ENCODE measurements around the gene CSF2.

The CSF2 gene

GRCh38 chr5:132073231-132074013, at the start of gene CSF2:
Gene CSF2, plus strand, starts transcription at chr5:132073789. Its CDS starts 35 bp downstream, at chr5:132073824.
- no peak for DNase-seq

- DNase-seq, result no peak
Observed at GRCh38 chr5:132024117-132024435, 49.5 kb upstream of the CSF2 start.

DNA sequence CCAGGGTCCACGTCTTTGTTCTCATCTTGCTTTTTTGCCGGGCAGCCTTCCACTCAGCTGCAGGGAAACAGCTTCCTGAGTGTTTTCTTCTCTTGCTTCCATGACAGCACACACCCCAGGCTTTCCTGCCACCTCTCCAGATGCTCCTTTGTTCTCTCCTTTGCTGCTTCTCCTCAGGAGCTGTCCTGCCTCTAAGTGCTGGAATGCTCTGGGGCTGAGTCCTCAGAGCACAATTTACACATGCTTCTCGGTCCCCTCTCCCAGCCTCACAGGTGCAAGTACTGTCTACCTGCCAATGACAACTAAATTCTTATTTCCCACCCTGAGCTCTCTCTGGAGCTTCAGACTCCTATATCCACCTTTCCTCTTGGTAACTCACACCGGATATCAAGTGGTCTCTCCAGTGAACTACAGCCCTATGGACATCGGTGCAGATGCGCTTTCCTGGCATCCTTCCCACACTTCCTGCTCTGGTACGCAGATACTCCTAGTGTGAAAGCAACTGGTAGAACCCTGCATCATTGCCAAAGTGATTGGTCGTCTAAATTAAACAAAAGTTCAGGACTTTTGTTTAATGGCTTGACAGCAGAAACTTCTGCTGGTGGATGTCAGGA, 48.7 kb upstream of the CSF2 start:
- no peak for DNase-seq

DNA sequence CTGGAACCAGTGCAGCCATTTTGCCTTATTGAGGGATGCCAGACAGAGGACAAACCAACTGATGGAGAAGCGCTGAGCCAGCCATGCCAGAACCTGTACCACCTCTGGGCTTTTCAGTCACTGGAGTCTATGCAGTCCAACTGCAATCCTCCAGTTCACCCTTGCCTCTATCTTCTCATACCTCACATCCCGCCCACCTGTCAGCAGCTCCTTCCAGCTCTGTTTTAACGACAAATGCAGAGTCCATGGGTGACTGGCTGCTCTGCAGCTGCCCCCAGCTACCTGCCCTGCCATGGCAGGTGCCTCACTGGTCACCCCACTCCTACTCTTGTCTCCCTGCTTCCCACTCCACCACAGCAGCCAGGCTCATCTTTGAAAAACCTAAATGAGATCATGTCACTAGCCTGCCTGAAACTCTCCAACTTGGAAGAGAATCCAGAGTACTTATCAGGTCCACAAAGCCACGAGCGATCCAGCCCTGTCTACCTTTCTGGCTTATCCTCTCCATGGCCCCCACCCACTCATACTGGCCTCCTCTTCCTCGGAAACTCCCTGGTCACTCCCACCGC, 48.1 kb upstream of the CSF2 start:
- DNase-seq, result no peak

DNA sequence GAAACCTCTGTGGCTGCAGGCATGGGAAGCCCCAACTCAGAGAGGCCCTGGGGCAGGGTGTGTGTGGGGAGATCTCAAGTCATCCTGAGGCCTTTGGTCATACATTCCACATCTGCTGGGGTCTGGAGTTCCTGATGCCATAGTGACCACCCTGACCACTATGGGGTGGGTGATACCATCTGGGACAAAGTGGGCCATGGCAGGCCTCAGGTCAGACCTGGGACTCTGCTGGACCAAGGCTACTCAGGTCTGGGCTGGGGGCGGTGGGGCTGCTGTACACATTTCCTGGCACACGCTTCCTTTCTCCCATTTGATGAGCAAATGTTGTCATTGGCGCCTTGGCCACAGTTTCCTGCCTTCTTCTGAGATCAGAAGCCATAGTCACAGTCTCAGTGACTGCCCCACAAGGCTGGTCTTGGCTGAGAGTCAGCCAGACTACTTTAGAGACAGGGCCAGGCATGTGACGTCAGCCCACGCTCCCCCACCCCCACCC, 47.0 kb upstream of the CSF2 start:
- DNase-seq, result no peak

GRCh38 chr5:132027027-132027426, 46.6 kb upstream of the CSF2 start:
- DNase-seq, result no peak

- DNase-seq, result no peak
Observed at GRCh38 chr5:132029609-132030330, 43.8 kb upstream of the CSF2 start.

- DNase-seq, result no peak
Observed at GRCh38 chr5:132030610-132031009, 43.0 kb upstream of the CSF2 start.

- DNase-seq, result no peak
Observed at GRCh38 chr5:132032196-132032595, 41.4 kb upstream of the CSF2 start.

- no peak for DNase-seq
Observed at GRCh38 chr5:132033122-132033521, 40.5 kb upstream of the CSF2 start.

DNA sequence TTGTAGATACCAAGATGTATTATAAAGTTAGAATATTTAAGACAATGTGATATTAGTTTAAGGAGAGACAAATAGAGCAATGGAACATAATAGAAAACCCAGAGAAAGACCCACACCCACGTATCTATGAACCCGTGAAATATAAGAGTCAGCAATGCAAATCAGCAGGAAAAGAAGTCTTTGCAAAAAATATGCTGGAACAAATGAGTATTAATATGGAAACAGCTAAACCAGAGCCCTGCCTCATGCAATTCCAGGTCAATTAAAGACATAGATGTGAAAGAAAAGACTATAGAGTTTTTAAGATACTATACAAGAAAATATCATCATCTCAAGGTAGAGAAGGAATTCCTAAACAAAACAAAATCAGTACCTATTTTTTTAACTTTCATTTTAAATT, 36.2 kb upstream of the CSF2 start:
- no peak for DNase-seq

DNA sequence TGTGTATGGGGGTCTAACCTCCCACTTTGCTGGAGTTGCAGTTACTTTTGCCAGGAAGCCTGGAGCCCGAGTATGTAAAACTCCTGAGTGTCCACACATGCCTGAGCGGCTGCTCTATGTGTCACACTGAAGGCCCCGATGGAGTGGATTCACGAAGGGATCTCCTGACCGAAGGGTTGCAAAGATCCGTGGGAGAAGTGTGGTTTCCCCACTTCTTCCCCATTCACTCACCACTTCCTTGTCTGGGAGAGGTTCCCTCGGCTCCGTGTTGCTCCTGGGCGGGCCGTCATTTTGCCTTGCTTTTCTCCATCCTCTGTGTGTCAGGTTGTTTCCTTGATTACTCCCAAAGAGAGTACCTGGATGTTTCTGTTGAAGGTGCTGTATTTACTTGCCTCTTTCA, 29.4 kb upstream of the CSF2 start:
- no peak for DNase-seq

GRCh38 chr5:132046880-132047299, 26.7 kb upstream of the CSF2 start:
- no peak for DNase-seq

- no peak for DNase-seq
Observed at GRCh38 chr5:132049093-132049492, 24.5 kb upstream of the CSF2 start.

- no peak for DNase-seq
Observed at GRCh38 chr5:132049559-132049958, 24.0 kb upstream of the CSF2 start.

- DNase-seq, result no peak
Observed at GRCh38 chr5:132050136-132050535, 23.5 kb upstream of the CSF2 start.

- no peak for DNase-seq
Observed at GRCh38 chr5:132050661-132051552, 22.7 kb upstream of the CSF2 start.

DNA sequence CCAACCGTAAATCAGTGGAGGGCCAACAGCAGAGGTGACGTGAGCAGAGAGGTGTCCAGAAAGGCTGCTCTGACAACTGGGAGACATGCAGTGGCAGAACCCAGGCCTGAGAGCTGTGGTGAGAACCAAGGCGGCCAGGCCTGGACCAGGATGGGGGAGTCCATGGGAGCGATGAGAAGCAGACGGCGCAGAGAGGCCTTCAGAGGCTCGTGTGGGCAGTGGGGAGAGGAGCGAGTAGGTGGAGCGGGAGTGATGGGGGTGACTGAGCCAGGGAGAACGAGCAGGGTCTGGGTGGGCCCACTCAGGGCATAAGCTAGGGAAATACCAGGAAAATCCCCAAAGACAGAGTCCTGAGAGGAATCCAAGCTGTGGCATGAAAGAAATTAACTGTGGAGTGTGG, 21.1 kb upstream of the CSF2 start:
- no peak for DNase-seq

DNA sequence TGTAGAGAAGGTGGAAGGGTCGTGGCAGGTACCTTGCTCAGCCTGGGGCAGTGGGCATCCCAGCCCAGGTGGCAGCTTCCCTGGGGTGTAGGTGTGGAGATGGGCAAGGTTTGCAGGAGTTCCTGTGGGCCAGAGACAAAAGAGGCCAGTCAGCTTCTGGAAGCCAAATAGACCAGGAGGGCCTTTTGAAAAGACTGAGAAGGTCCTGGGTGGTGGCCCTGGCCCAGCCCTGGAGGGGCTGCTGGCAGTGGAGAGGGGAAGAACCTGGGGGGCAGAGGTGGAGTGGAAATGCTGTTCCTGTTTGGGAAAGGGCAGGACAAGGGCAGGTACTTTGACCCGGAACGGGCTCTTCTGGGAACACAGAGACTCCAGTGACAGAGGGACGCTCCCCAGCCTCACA, 20.1 kb upstream of the CSF2 start:
- no peak for DNase-seq

GRCh38 chr5:132054031-132054696, 19.4 kb upstream of the CSF2 start:
- no peak for DNase-seq

- no peak for DNase-seq
Observed at GRCh38 chr5:132054697-132055440, 18.7 kb upstream of the CSF2 start.

All from NCI-H1092 treated with DMSO at 0.1 percent for 48 hours (cell line).